Left ventricle myocardium inferior (tissue), 1 donor: ENCODE results near the gene MGLL. TPM values are rescaled to one million over a fixed set of nuclear protein-coding genes. Genes with fewer than 3 reads are reported as not detected.
A peak's percentile ranks its signal among the peaks of the same experiment; 100 is the strongest.

ENCODE experiments used
- DNase-seq: peaks from one replicate; pipeline ENCODE4 v3.0.0-alpha.2; 2020
- H3K27ac ChIP-seq: fragments of 200-600 bp; replicated peaks from 2 replicates; pipeline ENCODE4 v1.8.0; 2021
- H3K27me3 ChIP-seq: fragments of 200-600 bp; 2 replicates; pipeline ENCODE4 v1.8.0; 2021; ENCODE audit warnings: low read depth
- H3K36me3 ChIP-seq: fragments of 200-600 bp; 2 replicates; pipeline ENCODE4 v1.8.0; 2021
- H3K4me1 ChIP-seq: fragments of 200-600 bp; 2 replicates; pipeline ENCODE4 v1.8.0; 2021
- H3K4me3 ChIP-seq: fragments of 200-600 bp; 2 replicates; pipeline ENCODE4 v1.8.0; 2021; ENCODE audit warnings: mild to moderate bottlenecking, moderate library complexity
- H3K9me3 ChIP-seq: fragments of 200-600 bp; replicated peaks from 2 replicates; pipeline ENCODE4 v1.8.0; 2021
- CTCF ChIP-seq: fragments of 200-600 bp; IDR thresholded peaks from 2 replicates; pipeline ENCODE4 v1.8.0; 2021; ENCODE audit warnings: antibody characterized with exemption, mild to moderate bottlenecking, borderline replicate concordance
- intact Hi-C: fragments of 100-400 bp; cut with micrococcal nuclease; formaldehyde crosslinking; loops from one replicate; pipeline ENCODE4 v1.11.0; 2022
- total RNA-seq: library from RNA; stranded (reverse); fragmentation: NEBNext Ultra II Directional; extraction: Animal tissue kit (Norgen Biotek cat#: 25700); gene quantifications from one replicate; pipeline ENCODE4 v1.2.1, GENCODE V29; 2021
- donor health status: DM: no; HTN: yes; CAD: no; lungs with severe emphysema.

The MGLL gene
- total RNA-seq, 1 donor from 2014 or later: 67.0 TPM

- Histone ChIP-seq H3K9me3 (no peaks in the 10 kb centered on the region), H3K4me1 (peaks cover 95% of the 10 kb centered on the region), H3K36me3 (peaks cover 19% of the 10 kb centered on the region), H3K27ac (peak overlapping the region; percentile 96), H3K4me3 (peak overlapping the region; percentile 41), H3K27me3 (no peaks in the 10 kb centered on the region)
- intact Hi-C loops: loop anchor here (10.0 kb wide), 1 partner anchor 47 kb away; no protein-coding TSS in a partner anchor
- no peak for TF ChIP-seq CTCF
- DNase-seq: peak; percentile 88
Observed at GRCh38 chr3:127697551-127698240, 124.6 kb downstream of the MGLL start.

- H3K4me3 ChIP-seq: no peak overlapping the region
- no peaks in the 10 kb centered on the region for H3K27me3 ChIP-seq
- H3K4me1 ChIP-seq: peaks cover 90% of the 10 kb centered on the region
- TF ChIP-seq CTCF: peak; percentile 68
- H3K27ac ChIP-seq: peak overlapping the region; percentile 96
- intact Hi-C loops: loop anchor here (10.0 kb wide), 1 partner anchor 50 kb away; no protein-coding TSS in a partner anchor
- no peaks in the 10 kb centered on the region for H3K9me3 ChIP-seq
- peak; percentile 73 for DNase-seq
- peaks cover 26% of the 10 kb centered on the region for H3K36me3 ChIP-seq
Observed at GRCh38 chr3:127694467-127695215, 127.7 kb downstream of the MGLL start.

- peaks cover 26% of the 10 kb centered on the region for H3K36me3 ChIP-seq
Observed at GRCh38 chr3:127693336-127693843, 128.9 kb downstream of the MGLL start.

GRCh38 chr3:127692501-127693335 is 129.6 kb downstream of the MGLL start:
- no peak overlapping the region for H3K4me3 ChIP-seq
- peak overlapping the region; percentile 96 for H3K27ac ChIP-seq
- intact Hi-C loops: loop anchor here (10.0 kb wide), 1 partner anchor 52 kb away; no protein-coding TSS in a partner anchor
- no peaks in the 10 kb centered on the region for H3K27me3 ChIP-seq
- no peak for DNase-seq
- TF ChIP-seq CTCF: no peak
- H3K4me1 ChIP-seq: peaks cover 89% of the 10 kb centered on the region
- H3K36me3 ChIP-seq: peaks cover 26% of the 10 kb centered on the region
- no peaks in the 10 kb centered on the region for H3K9me3 ChIP-seq

More at GRCh38 chr3:127693336-127693843, 128.9 kb downstream of the MGLL start:
- H3K4me1 ChIP-seq: peaks cover 90% of the 10 kb centered on the region
- H3K27ac ChIP-seq: peak overlapping the region; percentile 96
- TF ChIP-seq CTCF: no peak
- H3K27me3 ChIP-seq: no peaks in the 10 kb centered on the region
- H3K9me3 ChIP-seq: no peaks in the 10 kb centered on the region
- no peak overlapping the region for H3K4me3 ChIP-seq
- DNase-seq: no peak
- intact Hi-C loops: loop anchor here (10.0 kb wide), 1 partner anchor 51 kb away; no protein-coding TSS in a partner anchor

- H3K27ac ChIP-seq: peak overlapping the region; percentile 96
- H3K4me1 ChIP-seq: peaks cover 82% of the 10 kb centered on the region
- H3K36me3 ChIP-seq: peaks cover 26% of the 10 kb centered on the region
- H3K9me3 ChIP-seq: no peaks in the 10 kb centered on the region
- TF ChIP-seq CTCF: no peak
- H3K4me3 ChIP-seq: no peak overlapping the region
- intact Hi-C loops: loop anchor here (10.0 kb wide), 1 partner anchor 53 kb away; no protein-coding TSS in a partner anchor
- DNase-seq: peak; percentile 5
- H3K27me3 ChIP-seq: no peaks in the 10 kb centered on the region
Observed at GRCh38 chr3:127691974-127692373, 130.3 kb downstream of the MGLL start.
